Islet precursor cell (in vitro differentiated cells): ENCODE measurements around the gene SUB1.
"Not testable (repeated sequence)": the region's sequence is repeated elsewhere in the genome, so short reads cannot be mapped to it uniquely, and the experiment has no call there.

Source experiments
- DNase-seq: peaks from one replicate; pipeline ENCODE4 v3.0.0-alpha.2; 2018

SUB1 gene

GRCh38 chr5:32601623-32602295 lies 16.4 kb downstream of the SUB1 start:
- DNase-seq: no peak

GRCh38 chr5:32602906-32603305 lies 17.5 kb downstream of the SUB1 start:
- no peak for DNase-seq

- DNase-seq: no peak
Measured at GRCh38 chr5:32604800-32605765, 19.7 kb downstream of the SUB1 start.

GRCh38 chr5:32605766-32606152 lies 20.4 kb downstream of the SUB1 start:
- no peak for DNase-seq

- peak; percentile 90 for DNase-seq
Measured at GRCh38 chr5:32612134-32612888, 27.0 kb downstream of the SUB1 start.

GRCh38 chr5:32613050-32613672 lies 27.8 kb downstream of the SUB1 start:
- DNase-seq: peak; percentile 87

- no peak for DNase-seq
Measured at GRCh38 chr5:32615236-32615635, 29.9 kb downstream of the SUB1 start.

GRCh38 chr5:32618962-32619361 lies 33.6 kb downstream of the SUB1 start:
- no peak for DNase-seq

- DNase-seq: no peak
Measured at GRCh38 chr5:32621256-32621655, 35.9 kb downstream of the SUB1 start.

- peak; percentile 3 for DNase-seq
Measured at GRCh38 chr5:32625106-32625505, 39.7 kb downstream of the SUB1 start.

- DNase-seq: peak; percentile 22
Measured at GRCh38 chr5:32625547-32625946, 40.2 kb downstream of the SUB1 start.

GRCh38 chr5:32627219-32627870 lies 42.0 kb downstream of the SUB1 start:
- DNase-seq: no peak

GRCh38 chr5:32628049-32628844 lies 42.9 kb downstream of the SUB1 start:
- no peak for DNase-seq

- peak; percentile 14 for DNase-seq
Measured at GRCh38 chr5:32630867-32631491, 45.6 kb downstream of the SUB1 start.

GRCh38 chr5:32633017-32633416 lies 47.7 kb downstream of the SUB1 start:
- not testable (repeated sequence) for DNase-seq

GRCh38 chr5:32638309-32638708 lies 53.0 kb downstream of the SUB1 start:
- DNase-seq: no peak

- no peak for DNase-seq
Measured at GRCh38 chr5:32639943-32640342, 54.6 kb downstream of the SUB1 start.

- no peak for DNase-seq
Measured at GRCh38 chr5:32642276-32643002, 57.1 kb downstream of the SUB1 start.

- peak; percentile 65 for DNase-seq
Measured at GRCh38 chr5:32645246-32645645, 59.9 kb downstream of the SUB1 start.
